Femur (tissue), 1 donor: ENCODE data around the gene KRTAP2-2.
"Not testable (repeated sequence)": the region's sequence is repeated elsewhere in the genome, so short reads cannot be mapped to it uniquely, and the experiment has no call there.

Source experiments
- DNase-seq: peaks from one replicate; pipeline ENCODE4 v3.0.0-alpha.2; 2017

The KRTAP2-2 gene

DNA sequence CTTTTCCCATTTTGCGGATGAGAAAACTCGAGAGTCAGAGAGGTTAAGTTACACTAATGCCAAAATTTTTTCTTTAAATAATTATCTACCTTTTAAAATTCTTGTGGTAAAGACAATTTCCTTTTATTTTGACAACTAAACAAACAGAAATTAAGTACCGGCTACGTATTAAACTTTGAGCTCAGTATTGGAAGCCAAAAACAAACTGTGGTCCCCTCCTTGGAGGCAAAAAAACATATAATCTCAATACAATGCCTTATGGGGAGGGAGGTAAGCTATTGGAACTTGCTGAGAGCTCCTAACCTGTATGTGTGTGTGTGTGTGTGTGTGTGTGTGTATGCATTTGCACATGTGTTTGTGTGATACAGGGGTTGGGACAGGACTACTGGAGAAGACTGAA lies 8.4 kb upstream of the KRTAP2-2 start:
- no peak for DNase-seq

DNA sequence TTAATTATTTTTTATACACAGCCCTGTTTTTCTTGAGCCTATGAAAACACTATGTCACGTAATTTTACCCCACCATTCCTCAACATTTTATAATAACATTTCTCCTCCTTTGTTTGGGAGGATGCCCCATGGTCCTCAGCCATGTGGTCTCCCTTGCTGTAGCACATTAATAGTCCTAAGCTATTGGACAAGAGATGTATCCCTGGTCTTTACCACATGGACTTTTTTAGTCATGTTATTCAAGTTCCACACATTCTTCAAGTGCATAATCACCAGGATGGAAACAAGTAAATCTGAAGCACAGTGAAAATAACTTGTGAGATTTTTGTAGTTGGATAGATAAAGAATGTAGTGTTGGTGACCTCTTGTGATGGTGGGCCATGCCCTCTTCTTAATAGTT lies 6.9 kb upstream of the KRTAP2-2 start:
- no peak for DNase-seq

DNA sequence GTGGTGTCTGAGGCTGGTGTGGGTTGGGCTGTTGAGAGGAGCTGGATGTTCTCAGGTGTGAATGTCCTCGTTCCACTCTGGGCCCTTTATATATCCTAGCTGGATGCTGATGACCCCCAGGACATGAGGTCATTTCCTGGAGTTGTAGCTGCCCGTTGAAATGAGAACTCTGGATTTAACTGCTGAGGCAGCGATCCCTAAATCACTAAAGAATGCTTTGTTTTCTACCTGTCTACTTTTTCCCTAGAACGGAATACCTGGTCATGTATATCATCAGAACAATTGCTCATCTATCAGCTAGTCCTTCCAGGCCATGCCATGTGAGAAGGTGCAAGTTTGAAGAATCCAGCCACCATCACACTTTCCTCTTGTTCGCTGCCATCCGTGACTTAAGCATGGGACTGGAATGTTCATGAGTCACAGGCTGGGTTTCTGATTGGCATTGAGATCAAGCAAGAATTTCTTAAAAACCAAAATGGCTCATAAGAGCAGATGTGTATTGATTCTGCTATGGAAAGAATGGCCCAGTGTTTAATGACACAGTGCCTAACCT lies 5.1 kb upstream of the KRTAP2-2 start, which contains the start of gene KRTAP2-3:
TSS of gene KRTAP2-3 (minus strand) at position 63 of the 553 bp plus-strand sequence. CDS start 64 bp downstream, outside the sequence.
- DNase-seq = no peak

DNA sequence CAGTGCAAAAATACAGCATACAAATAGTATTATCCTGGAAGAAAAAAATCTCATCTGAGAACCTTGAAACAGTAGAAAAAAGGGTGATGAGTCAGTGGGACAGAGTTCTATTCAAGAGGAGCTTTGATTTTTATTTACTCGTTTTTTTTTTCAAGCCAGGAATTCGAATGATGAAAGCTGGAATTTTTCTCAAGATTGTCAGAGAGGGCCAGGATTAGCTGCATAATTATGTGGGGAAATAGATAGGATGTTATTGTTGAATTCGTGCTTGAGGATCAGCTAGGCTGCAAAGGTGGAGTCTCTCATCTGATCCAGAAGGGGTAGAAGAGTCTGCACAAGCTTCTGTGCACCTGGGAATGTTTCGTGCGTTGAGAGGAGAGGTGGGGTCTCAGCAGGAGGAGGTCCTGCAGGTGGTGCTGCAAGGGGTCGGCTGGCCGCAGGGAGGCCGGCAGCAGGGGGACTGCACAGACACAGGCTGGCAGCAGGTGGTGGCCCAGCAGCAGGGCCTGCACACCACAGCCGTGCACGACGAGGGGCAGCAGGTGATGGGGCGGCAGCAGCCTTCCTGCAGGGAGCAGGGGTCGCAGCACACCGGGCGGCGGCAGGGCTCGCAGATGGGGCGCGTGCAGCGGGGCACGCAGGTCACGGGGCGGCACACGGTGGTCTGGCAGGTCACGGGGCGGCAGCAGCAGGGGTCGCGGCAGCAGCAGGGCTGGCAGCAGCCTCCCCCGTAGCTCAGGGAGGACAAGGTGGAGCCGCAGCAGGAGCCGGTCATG lies 4.4 kb upstream of the KRTAP2-2 start:
- DNase-seq = not testable (repeated sequence)

DNA sequence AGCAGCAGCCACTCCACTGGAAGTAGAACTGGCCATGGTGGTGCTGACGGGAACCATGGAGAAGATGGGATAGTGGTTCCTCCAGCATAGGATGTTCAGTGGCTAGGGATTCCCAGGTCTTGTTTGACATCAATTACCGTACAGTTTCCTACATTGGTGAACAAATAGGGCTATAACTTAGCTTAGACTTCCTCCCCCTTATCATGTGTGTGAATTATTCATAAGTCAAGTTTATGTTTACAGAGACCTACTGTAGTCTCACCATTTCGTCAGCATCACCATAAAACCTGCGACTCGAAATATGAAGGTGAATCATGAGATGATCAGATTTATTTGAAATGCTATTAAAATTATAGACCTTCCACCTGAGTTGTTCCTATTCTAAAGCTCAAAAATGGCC lies 3.7 kb upstream of the KRTAP2-2 start:
- no peak for DNase-seq

DNA sequence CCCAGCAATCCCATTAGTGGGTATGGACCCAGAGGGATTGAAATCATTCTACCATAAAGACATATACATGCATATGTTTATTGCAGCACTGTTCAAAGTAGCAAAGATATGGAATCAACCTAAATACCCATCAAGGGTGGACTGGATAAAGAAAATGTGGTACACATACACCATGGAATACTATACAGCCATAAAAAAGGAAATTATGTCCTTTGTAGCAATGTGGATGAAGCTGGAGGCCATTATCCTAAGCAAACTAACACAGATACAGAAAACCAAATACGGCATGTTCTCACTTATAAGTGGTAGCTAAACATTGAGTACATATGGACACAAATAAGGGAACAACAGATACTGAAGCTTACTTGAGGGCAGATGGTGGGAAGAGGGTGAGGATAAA lies 2.5 kb upstream of the KRTAP2-2 start:
- DNase-seq = no peak

DNA sequence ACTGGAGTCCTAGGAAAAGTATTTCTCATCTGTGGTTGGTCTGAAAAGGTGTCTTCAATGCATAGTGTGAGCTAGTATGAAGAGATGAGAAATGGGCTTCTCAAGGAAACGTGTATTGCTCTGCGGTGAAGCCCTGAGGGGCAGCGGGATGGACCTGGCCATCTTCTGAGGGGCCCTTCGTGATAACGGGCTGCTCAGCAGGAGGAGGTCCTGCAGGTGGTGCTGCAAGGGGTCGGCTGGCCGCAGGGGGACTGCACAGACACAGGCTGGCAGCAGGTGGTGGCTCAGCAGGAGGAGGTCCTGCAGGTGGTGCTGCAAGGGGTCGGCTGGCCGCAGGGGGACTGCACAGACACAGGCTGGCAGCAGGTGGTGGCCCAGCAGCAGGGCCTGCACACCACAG lies 474 bp downstream of the KRTAP2-2 start:
- DNase-seq = not testable (repeated sequence)

DNA sequence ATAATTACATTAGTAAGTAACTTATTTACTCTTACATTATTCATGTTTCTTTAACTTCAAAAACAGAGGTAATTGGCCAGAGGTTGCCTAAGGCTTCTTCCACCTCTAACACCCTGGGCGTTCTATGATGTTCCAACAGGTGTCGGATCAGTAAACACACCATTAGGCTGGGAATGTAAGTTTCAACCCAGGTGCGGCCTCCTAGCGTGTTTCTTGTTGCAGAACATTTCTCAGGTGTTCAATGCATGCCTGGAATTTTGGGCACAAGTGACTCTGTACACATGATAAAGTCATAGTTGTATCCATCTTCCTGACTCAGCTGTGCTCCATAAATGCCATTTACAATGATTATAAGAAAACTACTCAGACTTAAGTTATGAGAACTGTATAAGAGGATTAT lies 1.0 kb downstream of the KRTAP2-2 start:
- no peak for DNase-seq

DNA sequence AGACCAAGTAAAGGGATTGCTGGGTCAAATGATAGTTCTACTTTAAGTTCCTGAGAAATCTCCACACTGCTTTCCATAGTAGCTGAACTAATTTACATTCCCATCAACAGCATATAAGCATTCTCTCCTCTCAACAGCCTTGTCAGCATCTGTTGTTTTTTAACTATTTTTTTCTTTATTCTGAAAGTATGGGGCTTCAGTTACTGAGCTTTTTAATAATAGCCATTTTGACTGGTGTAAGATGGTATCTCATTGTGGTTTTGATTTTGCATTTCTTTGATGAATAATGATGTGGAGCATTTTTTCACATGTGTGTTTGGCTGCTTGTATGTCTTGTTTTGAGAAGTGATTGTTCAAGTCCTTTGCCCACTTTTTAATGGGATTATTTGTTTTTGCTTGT lies 2.5 kb downstream of the KRTAP2-2 start:
- DNase-seq = no peak

DNA sequence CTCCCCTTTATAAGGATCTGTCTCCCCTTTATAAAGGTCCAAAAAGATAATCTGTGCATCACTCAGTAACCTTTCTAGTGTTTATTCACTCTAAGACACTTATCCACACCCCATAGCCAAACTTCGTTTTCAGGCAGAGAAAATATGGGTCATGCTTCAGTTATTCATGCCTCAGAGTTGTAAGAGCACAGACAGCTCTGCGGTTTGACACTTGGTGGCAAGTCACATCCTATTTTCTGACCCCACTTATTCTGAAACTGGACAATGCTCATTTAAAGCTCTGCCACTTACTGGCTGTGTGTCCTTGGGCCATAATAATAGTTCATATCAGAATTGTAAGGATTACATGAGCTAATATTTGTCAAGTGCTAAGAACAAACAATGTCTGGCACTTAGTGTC lies 5.9 kb downstream of the KRTAP2-2 start:
- DNase-seq = no peak

DNA sequence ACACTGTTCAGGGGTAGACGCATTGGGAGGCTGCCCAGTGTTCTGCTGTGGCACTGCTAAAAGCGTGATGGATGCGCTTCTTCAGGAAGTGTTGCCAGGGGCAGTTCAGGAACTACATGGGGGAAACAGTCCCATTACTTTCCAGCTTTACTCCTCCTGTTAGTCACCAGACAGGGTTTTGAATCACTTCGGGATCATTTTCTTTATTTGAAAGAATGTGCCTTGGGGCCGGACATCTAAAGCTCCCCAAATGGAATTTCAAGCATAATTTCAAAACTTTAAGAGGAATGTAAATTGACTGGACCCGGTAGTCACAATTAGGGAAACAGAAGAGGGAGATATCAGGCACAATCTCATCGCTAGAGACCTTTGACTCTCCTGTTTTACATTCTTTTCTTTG lies 6.6 kb downstream of the KRTAP2-2 start:
- DNase-seq = no peak

DNA sequence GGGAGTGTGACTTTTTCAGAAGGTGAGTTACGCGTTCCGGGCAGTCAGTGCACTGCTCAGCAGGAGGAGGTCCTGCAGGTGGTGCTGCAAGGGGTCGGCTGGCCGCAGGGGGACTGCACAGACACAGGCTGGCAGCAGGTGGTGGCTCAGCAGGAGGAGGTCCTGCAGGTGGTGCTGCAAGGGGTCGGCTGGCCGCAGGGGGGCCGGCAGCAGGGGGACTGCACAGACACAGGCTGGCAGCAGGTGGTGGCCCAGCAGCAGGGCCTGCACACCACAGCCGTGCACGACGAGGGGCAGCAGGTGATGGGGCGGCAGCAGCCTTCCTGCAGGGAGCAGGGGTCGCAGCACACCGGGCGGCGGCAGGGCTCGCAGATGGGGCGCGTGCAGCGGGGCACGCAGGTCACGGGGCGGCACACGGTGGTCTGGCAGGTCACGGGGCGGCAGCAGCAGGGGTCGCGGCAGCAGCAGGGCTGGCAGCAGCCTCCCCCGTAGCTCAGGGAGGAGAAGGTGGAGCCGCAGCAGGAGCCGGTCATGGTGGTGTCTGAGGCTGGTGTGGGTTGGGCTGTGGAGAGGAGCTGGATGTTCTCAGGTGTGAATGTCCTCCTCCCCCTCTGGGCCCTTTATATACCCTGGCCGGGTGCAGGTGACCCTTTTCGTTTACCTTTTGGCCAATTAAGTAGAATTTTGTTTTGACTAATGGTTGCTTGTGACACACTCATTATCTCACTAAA lies 8.1 kb downstream of the KRTAP2-2 start, which contains the start of gene KRTAP2-1:
TSS of gene KRTAP2-1 (minus strand) at position 582 of the 731 bp plus-strand sequence. CDS start at position 533, 49 bp downstream.
- not testable (repeated sequence) for DNase-seq

DNA sequence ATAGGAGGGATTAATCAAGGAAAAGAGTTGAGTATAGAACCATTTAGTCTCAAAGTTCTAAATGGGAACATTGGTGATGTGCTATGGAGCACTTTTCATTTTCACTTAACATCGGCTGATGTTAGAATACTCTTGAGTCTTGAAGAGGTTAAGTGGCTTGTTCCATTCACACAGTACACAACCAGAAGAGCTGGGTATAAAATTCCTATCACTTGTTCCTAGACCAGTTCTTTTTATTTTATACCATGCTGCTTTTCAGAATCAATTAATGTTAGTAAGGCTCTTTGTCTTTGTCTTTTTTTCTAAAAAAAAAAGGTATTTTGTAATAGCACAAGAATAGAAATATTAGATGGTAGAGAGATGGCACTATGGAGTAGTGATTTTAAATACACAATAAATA lies 12.1 kb downstream of the KRTAP2-2 start:
- no peak for DNase-seq

DNA sequence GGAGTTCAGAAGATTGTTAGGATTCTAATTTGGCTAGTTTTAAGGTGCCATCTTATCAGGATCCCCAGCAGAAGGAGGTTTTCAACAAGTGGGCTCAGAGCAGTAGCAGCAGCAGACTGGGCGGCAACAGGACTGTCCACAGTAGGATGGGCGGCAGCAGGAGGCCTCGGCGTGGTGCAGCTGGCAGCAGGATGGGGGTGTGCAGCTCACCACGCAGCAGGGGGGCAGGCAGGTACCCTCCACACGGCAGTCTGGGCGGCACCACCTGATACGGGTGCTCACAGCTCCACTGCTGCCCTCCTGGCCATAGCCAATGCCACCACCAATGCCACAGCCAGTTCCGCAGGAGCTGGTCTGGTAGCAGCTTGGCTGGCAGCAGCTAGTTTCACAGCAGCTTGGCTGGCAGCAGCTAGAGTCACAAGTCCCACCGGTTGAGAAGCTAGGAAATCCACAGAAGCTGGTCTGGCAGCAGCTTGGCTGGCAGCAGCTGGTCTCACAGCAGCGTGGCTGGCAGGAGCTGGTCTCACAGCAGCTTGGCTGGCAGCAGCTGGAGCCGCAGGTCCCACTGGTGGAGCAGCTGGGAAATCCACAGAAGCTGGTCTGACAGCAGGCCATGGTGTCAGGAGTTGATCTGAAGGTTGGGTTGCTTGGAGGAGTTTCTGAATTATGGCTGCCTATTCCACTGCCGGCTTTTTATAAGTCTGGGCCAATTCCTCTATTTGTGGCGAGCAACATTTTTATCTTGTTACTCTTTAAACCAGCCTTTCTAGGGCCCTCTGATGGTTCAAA lies 14.1 kb downstream of the KRTAP2-2 start, which contains the start of gene KRTAP1-1:
TSS of gene KRTAP1-1 (minus strand) at position 668 of the 789 bp plus-strand sequence. CDS start at position 615, 53 bp downstream.
- DNase-seq = peak; percentile 59

DNA sequence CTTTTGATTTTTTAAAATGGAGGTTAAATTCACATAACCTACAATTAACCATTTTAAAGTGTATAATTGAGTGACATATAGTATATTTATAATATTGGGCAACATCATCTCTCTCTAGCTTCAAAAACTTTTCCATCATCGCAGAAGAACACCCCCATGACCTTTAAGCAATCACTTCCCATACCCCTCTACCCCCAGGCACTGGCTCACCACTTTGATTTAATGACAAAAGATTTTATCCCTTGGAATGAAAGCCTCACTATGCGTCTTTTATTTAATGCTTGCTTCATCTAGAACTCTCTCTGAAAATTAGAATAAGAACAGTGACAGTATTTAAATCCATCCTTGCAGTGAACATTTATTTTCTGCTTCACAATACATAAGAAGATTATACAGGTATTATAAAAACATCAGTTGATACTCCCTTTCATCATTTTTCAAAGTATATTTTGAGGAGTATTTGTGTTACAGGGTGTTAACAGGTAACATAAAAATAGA lies 17.1 kb downstream of the KRTAP2-2 start:
- DNase-seq = no peak

DNA sequence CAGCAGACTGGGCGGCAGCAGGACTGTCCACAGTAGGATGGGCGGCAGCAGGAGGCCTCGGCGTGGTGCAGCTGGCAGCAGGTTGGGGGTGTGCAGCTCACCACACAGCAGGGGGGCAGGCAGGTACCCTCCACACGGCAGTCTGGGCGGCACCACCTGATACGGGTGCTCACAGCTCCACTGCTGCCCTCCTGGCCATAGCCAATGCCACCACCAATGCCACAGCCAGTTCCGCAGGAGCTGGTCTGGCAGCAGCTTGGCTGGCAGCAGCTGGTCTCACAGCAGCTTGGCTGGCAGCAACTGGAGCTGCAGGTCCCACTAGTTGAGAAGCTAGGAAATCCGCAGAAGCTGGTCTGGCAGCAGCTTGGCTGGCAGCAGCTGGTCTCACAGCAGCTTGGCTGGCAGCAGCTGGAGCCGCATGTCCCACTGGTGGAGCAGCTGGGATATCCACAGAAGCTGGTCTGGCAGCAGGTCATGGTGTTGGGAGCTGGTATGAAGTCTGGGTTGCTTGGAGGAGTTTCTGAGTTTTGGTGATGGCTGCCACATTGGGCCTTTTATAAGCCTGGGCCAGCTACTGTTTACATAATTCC lies 20.6 kb downstream of the KRTAP2-2 start, which contains the start of gene KRTAP1-3:
TSS of gene KRTAP1-3 (minus strand) at position 529 of the 590 bp plus-strand sequence. CDS start at position 476, 53 bp downstream.
- peak; percentile 38 for DNase-seq

DNA sequence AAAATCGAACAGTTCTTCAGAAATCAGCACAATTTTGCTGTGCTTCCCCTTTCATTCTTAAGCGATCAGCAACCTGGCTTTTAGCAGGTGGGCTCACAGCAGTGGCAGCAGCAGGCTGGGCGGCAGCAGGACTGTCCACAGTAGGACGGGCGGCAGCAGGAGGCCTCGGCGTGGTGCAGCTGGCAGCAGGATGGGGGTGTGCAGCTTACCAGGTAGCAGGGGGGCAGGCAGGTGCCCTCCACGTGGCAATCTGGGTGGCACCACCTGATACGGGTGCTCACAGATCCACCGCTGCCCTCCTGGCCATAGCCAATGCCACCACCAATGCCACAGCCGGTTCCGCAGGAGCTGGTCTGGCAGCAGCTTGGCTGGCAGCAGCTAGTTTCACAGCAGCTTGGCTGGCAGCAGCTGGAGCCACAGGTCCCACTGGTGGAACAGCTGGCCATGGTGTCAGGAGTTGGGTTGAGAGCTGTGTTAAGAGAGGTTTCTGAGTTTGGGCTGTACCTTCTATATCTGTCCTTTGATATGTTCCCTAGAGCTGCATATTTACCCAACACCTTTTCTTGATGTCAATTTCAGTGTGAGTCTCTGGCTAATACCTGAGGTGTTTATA lies 25.3 kb downstream of the KRTAP2-2 start, which contains the start of gene KRTAP1-4:
TSS of gene KRTAP1-4 (minus strand) at position 563 of the 613 bp plus-strand sequence. CDS start at position 446, 117 bp downstream.
- no peak for DNase-seq

DNA sequence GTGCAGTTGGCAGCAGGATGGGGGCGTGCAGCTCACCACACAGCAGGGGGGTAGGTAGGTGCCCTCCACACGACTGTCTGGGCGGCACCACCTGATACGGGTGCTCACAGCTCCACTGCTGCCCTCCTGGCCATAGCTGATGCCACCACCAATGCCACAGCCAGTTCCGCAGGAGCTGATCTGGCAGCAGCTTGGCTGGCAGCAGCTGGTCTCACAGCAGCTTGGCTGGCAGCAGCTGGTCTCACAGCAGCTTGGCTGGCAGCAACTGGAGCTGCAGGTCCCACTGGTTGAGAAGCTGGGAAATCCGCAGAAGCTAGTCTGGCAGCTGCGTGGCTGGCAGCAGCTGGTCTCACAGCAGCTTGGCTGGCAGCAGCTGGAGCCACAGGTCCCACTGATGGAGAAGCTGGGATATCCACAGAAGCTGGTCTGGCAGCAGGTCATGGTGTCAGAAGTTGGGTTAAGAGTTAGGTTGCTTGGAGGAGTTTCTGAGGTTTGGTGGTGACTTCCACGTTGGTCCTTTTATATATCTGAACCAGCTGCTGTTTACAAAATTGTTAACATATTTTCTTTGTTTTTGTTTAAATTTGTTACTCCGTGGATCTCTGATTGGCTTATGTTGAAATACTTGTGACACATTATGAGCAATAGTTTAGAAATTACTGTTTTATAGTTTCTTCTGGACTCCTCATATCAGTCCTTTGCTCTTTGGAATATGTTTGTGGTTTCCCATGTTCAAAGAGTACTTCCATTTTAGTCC lies 28.1 kb downstream of the KRTAP2-2 start, which contains the start of gene KRTAP1-5:
TSS of gene KRTAP1-5 (minus strand) at position 494 of the 757 bp plus-strand sequence. CDS start at position 441, 53 bp downstream.
- peak; percentile 34 for DNase-seq

DNA sequence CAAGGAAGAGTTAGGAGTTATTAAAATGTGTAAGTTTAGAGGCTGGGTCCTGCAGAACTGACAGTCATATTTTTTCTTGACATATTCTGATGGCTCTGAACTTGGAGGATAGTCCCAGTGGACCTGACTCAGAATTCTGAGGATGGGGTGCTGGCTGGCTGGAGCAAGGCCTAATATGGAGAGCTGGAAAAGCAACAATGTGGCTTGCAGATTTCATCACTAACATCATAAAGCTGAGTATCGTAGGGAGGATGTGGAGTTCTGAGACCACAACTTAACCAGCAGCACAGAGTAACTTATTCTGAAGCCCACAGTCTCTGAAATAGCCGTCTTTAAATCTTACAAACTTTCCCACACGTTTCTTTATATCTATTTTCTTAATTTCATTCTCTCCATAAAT lies 30.3 kb downstream of the KRTAP2-2 start:
- DNase-seq = no peak

DNA sequence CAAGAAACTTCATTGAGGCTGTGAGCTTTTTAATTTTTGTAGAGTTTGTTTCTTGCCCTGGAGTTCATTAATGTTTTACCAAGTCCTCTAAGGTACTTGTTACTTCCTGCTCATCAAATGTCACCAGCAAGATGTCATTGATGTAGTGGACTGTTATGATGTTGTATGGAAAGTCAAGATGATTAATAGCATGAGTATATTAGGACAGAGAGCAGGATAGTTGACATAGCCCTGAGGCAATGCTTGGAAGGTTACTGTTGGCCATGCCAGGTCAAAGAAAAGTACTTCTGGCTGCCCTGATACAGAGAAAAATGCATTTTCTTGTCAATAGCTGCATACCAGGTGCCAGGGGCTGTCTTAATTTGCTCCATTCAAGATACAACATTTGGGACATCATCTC lies 34.7 kb downstream of the KRTAP2-2 start:
- no peak for DNase-seq
